Heart left ventricle (tissue), 13 donors: Measurements from ENCODE around the gene LOXL3.

ENCODE experiments used
- CTCF ChIP-seq, 12 donors: fragments of 200-600 bp; sonication (generic) in 4 of 12; IDR thresholded peaks; one replicate each; pipeline versions ENCODE4 v1.5.0 to v1.8.0; 2018 to 2022; ENCODE audit warnings: antibody characterized with exemption in 12 of 12, mild to moderate bottlenecking in 5 of 12
- POLR2A ChIP-seq, 2 donors: fragments of 450-650 bp; IDR thresholded peaks; one replicate each; pipeline ENCODE4 v1.6.1; 2017; ENCODE audit warnings: antibody characterized with exemption in 2 of 2, mild to moderate bottlenecking in 2 of 2, moderate library complexity in 2 of 2
- donor health status: ischemic (EF 13 %, LVEDD 7.1; RV severe dilation, severe dysfunction).
- donor health status: DM: no; HTN: yes; CAD: no.
- donor health status: DM: no; HTN: no; CAD: no.
- donor health status: ischemic (EF 25% LVEDD 6.9; RV normal size, moderate dysfunction).
- donor health status: ischemic (EF 25% LVEDD 5.7; RV mildly dilated, moderate dysfunction).
- donor health status: ischemic (EF 35%, LVEDD 5.7; RV mildly dilated, moderate dysfunction).
- donor health status: nonischemic (EF 11% LVEDD 7.7; RV severe dilation, severe dysfunction).
- donor health status: DM: yes; HTN: yes; CAD: no.
- donor health status: PGD.
- donor health status: ischemic (EF 29% LVEDD 5.4; RV normal size, mild dysfunction).
- donor health status: nonischemic (EF 23%, LVEDD 6.1; RV moderate dilation, normal function).

DNA sequence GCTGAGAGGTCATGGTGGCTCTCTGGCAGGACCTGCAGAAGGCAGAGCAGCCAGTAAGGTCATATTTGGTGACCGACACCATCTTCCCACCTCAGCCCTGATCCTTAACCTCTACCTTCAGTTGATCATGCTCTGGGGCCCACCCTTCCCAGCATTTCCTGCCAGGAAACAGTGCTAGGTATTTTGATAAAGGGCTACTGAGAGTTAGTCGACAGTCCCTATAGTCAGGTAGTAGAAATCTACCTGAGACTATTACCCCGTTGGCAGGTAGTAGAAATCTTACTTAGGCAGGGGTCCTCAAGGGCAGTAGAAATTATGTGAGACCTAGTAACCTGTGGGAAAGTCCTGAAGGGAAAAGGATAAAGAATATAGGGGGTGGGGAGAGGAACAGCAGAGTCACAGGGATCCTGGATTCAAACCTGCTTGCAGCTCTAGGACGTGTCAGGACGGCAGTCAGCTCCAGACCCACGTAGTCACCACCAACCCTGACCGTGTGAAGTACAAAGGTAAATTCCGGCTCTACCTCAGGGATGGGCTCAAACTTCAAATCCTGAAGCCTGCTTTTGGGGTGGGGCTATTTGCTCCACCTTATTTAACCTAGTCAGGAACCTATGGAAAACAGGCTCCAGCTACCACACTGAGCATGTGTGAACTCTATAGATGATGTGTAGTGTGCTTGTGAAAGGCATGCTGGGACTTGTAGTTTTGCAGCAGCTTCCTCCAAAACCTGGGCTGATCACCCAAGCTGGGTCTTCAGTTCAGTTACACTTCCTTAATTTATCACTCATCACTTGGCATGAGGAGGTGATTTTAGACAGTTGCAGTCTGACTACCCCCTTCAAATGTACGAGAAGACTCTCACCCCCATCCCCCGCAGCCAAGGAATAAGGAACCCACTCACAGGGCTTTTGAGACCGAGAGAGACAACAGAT lies 27.8 kb downstream of the LOXL3 start, which contains the start of gene DQX1:
- TF ChIP-seq CTCF (IDR thresholded peaks at IDR 0.05) (no peak), POLR2A (IDR thresholded peaks at IDR 0.05) (no peak)
